Measurements from ENCODE around the gene BTF3. TPM values are rescaled to one million over a fixed set of nuclear protein-coding genes. Genes with fewer than 3 reads are reported as not detected.

The BTF3 gene
- total RNA-seq, 1 donor from 2014 or later, result 866 TPM

- no peak overlapping the region for H3K4me3 Mint-ChIP-seq (ENCODE audit: unreplicated experiment)
- no peaks in the 10 kb centered on the region for H3K9me3 Mint-ChIP-seq (ENCODE audit: unreplicated experiment)
- H3K27me3 Mint-ChIP-seq (ENCODE audit: unreplicated experiment), result peaks cover 2% of the 10 kb centered on the region
- H3K4me1 Mint-ChIP-seq (ENCODE audit: unreplicated experiment), result peaks cover 8% of the 10 kb centered on the region
- no peak for DNase-seq (ENCODE audit: low spot score)
- TF ChIP-seq CTCF (IDR thresholded peaks at IDR 0.05; ENCODE audit: unreplicated experiment), result no peak
- no peak overlapping the region for H3K27ac Mint-ChIP-seq (ENCODE audit: unreplicated experiment)
- no peaks in the 10 kb centered on the region for H3K36me3 Mint-ChIP-seq (ENCODE audit: low read depth, unreplicated experiment)
Measured at GRCh38 chr5:73544429-73545402, 46.5 kb downstream of the BTF3 start.

GRCh38 chr5:73545403-73545779 lies 47.1 kb downstream of the BTF3 start:
- H3K9me3 Mint-ChIP-seq (ENCODE audit: unreplicated experiment), result no peaks in the 10 kb centered on the region
- no peak for DNase-seq (ENCODE audit: low spot score)
- TF ChIP-seq CTCF (IDR thresholded peaks at IDR 0.05; ENCODE audit: unreplicated experiment), result no peak
- H3K4me3 Mint-ChIP-seq (ENCODE audit: unreplicated experiment), result no peak overlapping the region
- peaks cover 4% of the 10 kb centered on the region for H3K4me1 Mint-ChIP-seq (ENCODE audit: unreplicated experiment)
- no peaks in the 10 kb centered on the region for H3K36me3 Mint-ChIP-seq (ENCODE audit: low read depth, unreplicated experiment)
- peaks cover 2% of the 10 kb centered on the region for H3K27me3 Mint-ChIP-seq (ENCODE audit: unreplicated experiment)
- H3K27ac Mint-ChIP-seq (ENCODE audit: unreplicated experiment), result no peak overlapping the region

GRCh38 chr5:73550016-73550415 lies 51.8 kb downstream of the BTF3 start:
- no peaks in the 10 kb centered on the region for H3K9me3 Mint-ChIP-seq (ENCODE audit: unreplicated experiment)
- no peaks in the 10 kb centered on the region for H3K27me3 Mint-ChIP-seq (ENCODE audit: unreplicated experiment)
- H3K4me1 Mint-ChIP-seq (ENCODE audit: unreplicated experiment), result no peaks in the 10 kb centered on the region
- TF ChIP-seq CTCF (IDR thresholded peaks at IDR 0.05; ENCODE audit: unreplicated experiment), result no peak
- H3K36me3 Mint-ChIP-seq (ENCODE audit: low read depth, unreplicated experiment), result no peaks in the 10 kb centered on the region
- no peak for DNase-seq (ENCODE audit: low spot score)
- no peak overlapping the region for H3K4me3 Mint-ChIP-seq (ENCODE audit: unreplicated experiment)
- H3K27ac Mint-ChIP-seq (ENCODE audit: unreplicated experiment), result no peak overlapping the region

GRCh38 chr5:73552642-73553041 lies 54.4 kb downstream of the BTF3 start:
- Mint-ChIP-seq H3K27ac (ENCODE audit: unreplicated experiment) (no peak overlapping the region), H3K27me3 (ENCODE audit: unreplicated experiment) (no peaks in the 10 kb centered on the region), H3K9me3 (ENCODE audit: unreplicated experiment) (no peaks in the 10 kb centered on the region), H3K36me3 (ENCODE audit: low read depth, unreplicated experiment) (no peaks in the 10 kb centered on the region), H3K4me1 (ENCODE audit: unreplicated experiment) (no peaks in the 10 kb centered on the region), H3K4me3 (ENCODE audit: unreplicated experiment) (no peak overlapping the region)
- TF ChIP-seq CTCF (IDR thresholded peaks at IDR 0.05; ENCODE audit: unreplicated experiment), result no peak
- no peak for DNase-seq (ENCODE audit: low spot score)

Other genes starting within 250 kb of the BTF3 start
- 0.33 TPM for gene FOXD1, start 49.7 kb upstream of the BTF3 start, total RNA-seq (ENCODE audit: unreplicated experiment)
- 12.9 TPM for gene ANKRA2, start 67.2 kb downstream of the BTF3 start, total RNA-seq (ENCODE audit: unreplicated experiment)
- 17.2 TPM for gene UTP15, start 67.3 kb downstream of the BTF3 start, total RNA-seq (ENCODE audit: unreplicated experiment)
- 1.5 TPM for gene ARHGEF28, start 127.8 kb downstream of the BTF3 start, total RNA-seq (ENCODE audit: unreplicated experiment)

Data from endothelial cell (in vitro differentiated cells).